CD1c-positive myeloid dendritic cell (primary cell): Measurements from ENCODE around the gene PSMC4.

Experiments used
- DNase-seq: peaks from one replicate; pipeline ENCODE4 v3.0.0-alpha.2; 2016; ENCODE audit errors: extremely low spot score

The PSMC4 gene

GRCh38 chr19:39970675-39971379 lies at the start of gene PSMC4:
PSMC4 (plus strand) TSS chr19:39971165; CDS start chr19:39971203, 38 bp downstream.
- DNase-seq, result peak; percentile 99

- DNase-seq, result no peak
These were observed 47.1 kb upstream of the PSMC4 start for GRCh38 chr19:39923862-39924261.

GRCh38 chr19:39924389-39924788 lies 46.6 kb upstream of the PSMC4 start:
- DNase-seq, result no peak

DNA sequence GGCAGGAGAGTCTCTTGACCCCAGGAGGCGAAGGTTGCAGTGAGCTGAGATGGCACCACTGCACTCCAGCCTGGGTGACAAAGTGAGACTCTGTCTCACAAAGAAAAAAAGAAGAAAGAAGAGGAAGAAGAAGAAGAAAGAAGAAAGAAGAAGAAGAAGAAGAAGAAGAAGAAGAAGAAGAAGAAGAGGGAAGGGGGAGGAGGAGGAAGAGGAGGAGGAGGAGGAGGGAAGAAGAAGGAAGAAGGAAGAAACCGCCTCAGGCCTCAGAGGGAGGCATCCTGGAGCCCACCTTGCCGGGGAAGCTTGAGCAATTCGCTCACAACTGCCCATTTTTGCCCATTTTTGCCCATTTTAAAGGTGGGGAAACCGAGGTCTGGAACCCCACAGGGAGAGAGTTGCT lies 46.0 kb upstream of the PSMC4 start:
- no peak for DNase-seq

- DNase-seq, result no peak
These were observed 44.7 kb upstream of the PSMC4 start for GRCh38 chr19:39926170-39926760.

DNA sequence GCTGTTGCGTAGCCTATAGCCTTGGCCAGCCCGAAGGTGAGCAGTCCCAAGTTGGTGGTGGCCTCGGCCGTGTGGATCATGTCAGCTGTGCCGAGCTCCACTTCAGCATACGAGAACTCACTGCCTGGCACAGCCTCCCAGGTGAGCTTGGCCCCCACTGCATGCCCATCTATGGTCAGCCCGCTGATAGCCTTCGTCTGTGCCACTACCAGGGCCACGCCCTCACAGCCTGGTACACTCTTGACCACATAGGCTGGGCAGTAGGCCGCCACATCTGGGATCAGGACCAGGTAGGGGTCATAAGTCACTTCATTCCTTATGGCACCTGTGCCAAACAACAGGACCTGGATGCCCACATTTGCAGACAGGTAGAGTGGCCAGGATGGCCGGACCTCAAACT lies 43.9 kb upstream of the PSMC4 start:
- no peak for DNase-seq

GRCh38 chr19:39927524-39928356 lies 43.2 kb upstream of the PSMC4 start:
- no peak for DNase-seq

GRCh38 chr19:39928357-39928725 lies 42.6 kb upstream of the PSMC4 start:
- no peak for DNase-seq

DNA sequence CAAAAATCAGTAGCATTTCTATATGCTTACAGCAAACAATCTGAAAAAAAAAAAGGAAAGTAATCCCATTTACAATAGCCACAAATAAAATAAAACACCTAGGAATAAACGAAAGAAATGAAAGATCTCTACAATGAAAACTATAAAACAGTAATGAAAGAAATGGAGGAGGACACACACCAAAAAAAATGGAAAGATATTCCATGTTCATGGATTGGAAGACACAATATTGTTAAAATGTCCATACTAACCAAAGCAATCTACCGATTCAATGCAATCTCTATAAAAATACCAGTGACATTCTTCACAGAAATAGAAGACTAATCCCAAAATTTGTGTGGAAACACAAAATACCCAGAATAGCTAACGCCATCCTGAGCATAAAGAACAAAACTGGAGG lies 41.2 kb upstream of the PSMC4 start:
- no peak for DNase-seq

- DNase-seq, result no peak
These were observed 36.2 kb upstream of the PSMC4 start, which contains the start of gene FCGBP for GRCh38 chr19:39934584-39935363. FCGBP (minus strand) TSS chr19:39934634.

DNA sequence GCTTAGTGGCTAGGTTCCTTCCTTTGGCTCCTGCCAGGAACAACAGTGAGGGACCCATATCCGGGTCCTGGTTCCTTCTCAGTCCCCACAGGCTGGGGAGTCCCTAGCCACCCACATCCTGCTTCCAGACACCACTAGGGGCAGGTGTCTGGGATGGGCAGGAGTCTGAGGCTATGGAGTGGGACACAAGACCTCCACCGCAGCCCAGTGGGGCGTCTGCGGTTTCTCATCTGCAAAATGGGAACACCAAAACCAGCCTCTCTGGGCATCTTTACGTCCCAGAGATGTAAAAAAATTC lies 35.7 kb upstream of the PSMC4 start:
- no peak for DNase-seq

DNA sequence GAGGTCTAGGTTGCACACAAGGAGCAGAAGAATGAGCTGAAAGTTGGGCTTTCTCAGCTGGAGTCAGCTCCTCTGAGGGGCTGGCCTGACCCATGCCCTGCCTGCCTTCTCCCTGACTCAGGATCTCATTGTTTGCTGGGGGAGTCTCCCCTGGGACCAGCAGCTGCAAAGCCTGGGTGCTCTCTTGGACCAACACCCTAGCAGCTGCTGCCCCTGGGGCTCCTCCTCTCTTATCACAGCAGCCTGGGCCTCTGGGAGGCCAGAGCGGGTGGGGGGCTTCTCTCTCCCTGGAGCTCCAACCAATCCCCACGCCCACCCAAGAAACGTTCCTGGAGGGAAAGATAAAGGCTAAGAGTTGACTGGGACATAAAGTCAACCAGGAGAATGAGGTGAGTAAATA lies 34.9 kb upstream of the PSMC4 start:
- DNase-seq, result no peak

- no peak for DNase-seq
These were observed 34.3 kb upstream of the PSMC4 start for GRCh38 chr19:39936622-39937021.

DNA sequence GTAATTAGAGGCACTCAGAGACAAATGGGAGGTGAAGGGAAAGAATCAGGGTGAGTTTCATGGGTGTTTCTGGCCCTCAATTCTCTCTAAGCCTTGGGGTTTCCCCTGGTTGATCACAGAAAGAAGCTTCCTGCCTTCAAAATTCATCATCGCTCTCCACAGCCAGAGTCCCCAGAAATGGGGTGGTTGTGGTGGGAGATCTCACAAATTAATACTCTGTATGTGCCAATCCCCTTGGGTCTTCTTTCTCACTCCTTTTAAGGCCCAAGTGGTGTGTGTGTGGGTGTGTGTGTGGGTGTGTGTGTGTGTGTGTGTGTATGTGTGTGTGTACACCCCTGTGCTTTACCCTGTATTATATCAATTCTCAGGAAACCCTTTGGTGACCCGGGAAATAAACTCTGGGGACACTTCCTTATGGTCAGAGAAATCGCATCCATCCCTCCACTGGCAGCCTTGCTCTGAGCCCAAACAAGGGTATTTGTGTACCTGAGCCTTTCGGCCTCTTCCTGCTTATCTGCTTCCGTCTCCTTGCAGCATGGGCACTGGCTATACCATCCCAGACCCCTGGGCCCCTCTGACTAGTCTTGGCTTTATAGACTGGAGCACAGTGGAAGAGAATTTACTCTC lies 33.8 kb upstream of the PSMC4 start:
- DNase-seq, result peak; percentile 30

DNA sequence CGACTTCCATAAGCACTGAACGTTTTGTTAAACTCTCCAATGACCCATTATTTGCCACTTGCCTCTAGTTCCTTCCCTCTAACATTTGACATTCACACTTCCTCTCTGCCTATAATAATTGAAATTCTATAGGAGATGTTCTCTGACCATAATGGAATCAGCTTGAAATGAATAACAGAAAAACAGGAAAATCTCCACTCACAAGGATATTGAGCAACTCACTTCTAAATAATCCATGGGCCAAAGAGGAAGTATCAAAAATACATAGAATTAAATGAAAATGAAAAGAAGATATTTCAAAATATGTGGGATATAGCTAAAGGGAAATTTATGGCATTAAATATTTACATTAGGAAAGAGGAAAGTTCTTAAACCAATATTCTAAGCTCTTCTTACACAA lies 33.2 kb upstream of the PSMC4 start:
- DNase-seq, result peak; percentile 65

DNA sequence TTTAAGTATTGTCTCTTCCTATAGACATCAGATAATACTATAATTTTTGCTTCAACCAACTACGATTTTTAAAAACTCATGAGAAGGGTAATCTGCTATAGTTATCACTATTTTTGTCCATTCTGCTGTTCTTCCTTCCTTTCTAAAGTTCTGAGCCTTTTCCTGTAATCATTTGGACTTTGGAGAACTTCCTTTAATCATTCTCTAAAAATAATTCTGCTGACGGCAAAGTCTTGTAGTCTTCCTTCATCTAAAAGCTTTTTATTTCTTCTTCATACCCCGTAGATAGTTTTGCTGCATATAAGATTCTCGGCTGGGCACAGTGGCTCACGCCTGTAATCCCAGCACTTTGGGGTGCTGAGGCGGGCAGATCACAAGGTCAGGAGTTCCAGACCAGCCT lies 31.4 kb upstream of the PSMC4 start:
- DNase-seq, result no peak

DNA sequence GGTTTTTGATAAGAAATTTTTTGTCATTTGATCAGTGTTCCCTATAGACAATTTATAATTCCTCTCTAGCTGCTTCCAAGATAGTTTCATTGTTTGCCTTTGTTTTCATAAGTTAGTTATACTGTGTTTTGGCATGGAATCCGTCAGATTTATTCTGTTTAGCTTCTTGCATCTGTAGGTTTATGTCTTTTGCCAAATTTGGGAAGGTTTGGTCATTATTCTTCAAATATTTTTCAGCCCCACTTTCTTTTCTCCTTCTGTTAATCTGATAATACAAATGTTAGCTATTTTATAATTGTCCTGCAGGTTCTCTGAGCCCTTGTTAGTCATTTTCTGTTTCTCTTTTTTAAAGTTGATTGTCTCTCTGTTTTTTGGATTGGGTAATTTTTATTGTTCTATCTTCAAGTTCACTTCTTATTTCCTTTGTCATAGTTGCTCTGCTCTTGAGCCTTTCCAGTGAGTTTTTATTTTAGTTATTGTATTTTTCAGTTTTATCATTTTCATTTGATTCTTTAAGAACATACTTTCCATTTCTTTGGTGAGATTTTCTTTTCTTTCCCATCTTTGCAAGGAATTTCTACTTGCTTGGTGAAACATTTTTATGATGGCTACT lies 30.6 kb upstream of the PSMC4 start:
- DNase-seq, result no peak

DNA sequence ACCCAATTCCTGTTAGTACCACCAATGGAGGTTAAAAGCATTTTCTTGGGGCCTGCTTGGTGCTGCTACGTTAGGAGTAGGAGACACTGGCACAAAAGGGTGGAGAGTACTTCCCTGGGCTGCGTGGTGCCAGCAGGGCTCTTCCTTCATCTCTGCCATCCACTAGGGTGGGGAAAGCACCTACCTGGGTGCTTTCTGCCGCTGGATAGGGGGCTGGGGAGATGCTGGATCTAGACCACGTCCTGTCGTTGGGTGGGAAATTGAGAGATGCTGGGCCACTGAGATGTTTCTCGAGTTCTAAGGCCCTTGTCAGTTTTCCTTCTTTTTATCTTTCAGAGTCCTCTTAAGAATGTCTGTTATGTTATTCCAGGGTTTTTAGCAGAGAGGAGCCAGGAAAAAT lies 29.8 kb upstream of the PSMC4 start:
- DNase-seq, result no peak

DNA sequence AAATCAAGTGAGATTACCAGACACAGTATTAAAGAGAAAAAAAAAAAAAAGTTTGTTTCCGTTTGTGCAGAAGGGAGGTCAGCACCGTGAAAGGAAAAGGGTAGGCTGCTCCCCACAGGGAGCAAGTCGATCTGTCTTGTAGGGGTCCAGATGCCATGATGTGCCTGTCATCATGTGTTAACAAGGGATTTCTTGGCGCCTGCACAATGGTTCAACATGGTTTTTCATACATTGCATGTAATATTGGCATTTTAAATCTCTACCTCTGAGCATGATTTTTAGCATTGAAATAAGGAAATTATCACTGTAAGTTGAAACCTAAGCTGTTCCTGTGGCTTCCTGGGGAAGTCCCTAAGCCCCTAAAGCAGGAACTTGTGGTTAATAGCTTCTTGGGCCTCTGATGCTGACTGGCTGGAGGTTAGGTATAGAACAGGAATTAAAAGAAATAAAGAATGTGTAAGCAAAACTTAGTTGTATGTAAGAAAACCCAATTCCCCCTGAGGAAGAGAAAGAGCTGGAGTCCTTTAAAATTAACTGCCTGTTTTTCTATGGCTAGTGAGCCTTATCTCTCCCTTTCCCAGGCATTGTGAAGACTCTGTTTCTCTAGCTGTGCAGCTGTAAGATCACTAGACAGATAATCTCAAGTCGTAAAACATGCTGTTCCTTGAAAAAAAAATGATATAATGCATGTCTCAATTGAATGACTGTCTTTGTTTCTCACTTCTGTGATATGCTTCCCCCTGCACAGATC lies 29.2 kb upstream of the PSMC4 start:
- peak; percentile 87 for DNase-seq

DNA sequence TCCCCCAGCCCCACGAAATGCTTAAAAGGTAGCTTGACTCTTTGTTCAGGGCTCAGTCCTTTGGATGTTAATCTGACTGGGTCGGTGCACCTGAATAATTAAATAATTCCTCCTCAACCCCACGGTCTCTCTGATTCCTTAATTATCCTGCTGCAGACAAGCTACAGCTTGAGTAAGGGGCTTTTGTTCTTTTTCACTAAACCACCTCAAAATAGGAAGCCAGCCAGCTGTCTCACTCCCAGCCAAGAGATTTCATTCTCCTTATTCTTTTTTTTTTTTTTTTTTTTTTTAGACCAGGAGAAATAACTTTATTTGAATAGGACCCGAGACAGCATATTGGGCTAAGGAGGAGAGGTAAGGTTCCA lies 28.6 kb upstream of the PSMC4 start:
- no peak for DNase-seq

- DNase-seq, result no peak
These were observed 27.4 kb upstream of the PSMC4 start for GRCh38 chr19:39943586-39943985.
